SU-DHL-6 (cell line): ENCODE measurements around the gene BAG3.

Experiments
- EZH2phosphoT487 ChIP-seq: fragments of 200-600 bp; sonication (generic), shearing (Covaris generic); conservative IDR thresholded peaks from 2 replicates; pipeline ENCODE4 v1.6.1; 2018; ENCODE audit warnings: mild to moderate bottlenecking, antibody characterized with exemption, low read length, moderate library complexity, mixed read lengths
- TF ChIP-seq, protein P1 (sequence below): fragments of 200-600 bp; sonication (generic); IDR thresholded peaks from one replicate; pipeline ENCODE4 v1.5.1; 2017; ENCODE audit warnings: antibody characterized with exemption, mild to moderate bottlenecking, low read length, moderate library complexity; ENCODE audit not compliant: insufficient read depth, poor library complexity, severe bottlenecking

DNA sequence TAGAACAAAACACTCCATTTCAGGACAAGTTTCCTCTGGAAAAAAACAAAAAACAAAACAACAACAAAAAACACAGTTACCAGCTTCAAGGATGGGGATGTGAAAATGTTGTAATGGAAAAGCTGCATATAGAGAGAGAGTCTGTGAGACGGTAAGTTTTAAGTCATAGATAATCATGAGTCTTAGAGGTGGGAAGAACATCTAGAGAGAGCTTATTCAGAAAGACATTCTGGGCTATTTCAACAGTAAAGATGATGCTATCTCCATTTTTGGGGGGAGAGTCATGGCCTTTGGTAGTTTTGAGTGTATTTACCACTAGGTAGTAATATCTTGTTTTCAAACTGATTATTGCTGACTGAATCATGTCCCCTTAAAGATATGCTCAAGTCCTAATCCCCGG, 51.4 kb downstream of the BAG3 start:
- TF ChIP-seq EZH2phosphoT487 = no peak
- TF ChIP-seq, protein P1, sequence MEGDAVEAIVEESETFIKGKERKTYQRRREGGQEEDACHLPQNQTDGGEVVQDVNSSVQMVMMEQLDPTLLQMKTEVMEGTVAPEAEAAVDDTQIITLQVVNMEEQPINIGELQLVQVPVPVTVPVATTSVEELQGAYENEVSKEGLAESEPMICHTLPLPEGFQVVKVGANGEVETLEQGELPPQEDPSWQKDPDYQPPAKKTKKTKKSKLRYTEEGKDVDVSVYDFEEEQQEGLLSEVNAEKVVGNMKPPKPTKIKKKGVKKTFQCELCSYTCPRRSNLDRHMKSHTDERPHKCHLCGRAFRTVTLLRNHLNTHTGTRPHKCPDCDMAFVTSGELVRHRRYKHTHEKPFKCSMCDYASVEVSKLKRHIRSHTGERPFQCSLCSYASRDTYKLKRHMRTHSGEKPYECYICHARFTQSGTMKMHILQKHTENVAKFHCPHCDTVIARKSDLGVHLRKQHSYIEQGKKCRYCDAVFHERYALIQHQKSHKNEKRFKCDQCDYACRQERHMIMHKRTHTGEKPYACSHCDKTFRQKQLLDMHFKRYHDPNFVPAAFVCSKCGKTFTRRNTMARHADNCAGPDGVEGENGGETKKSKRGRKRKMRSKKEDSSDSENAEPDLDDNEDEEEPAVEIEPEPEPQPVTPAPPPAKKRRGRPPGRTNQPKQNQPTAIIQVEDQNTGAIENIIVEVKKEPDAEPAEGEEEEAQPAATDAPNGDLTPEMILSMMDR = no peak
